Measurements from ENCODE around the gene ALDH3A2. TPM values are rescaled to one million over a fixed set of nuclear protein-coding genes. Genes with fewer than 3 reads are reported as not detected.
"Not testable (repeated sequence)": the region's sequence is repeated elsewhere in the genome, so short reads cannot be mapped to it uniquely, and the experiment has no call there.

The ALDH3A2 gene
- total RNA-seq, 2 experiments from 2014 or later, result 20.8 to 26.7 TPM

GRCh38 chr17:19647697-19648474 lies 665 bp upstream of the ALDH3A2 start:
- CTCF ChIA-PET, result interaction anchor here (0.9 to 1.4 kb wide), 5 partner anchors 113 to 362 kb away, joined by 3 to 5 read pairs (median 3); partner anchors contain the start of genes B9D1 and SPECC1
- POLR2A ChIA-PET, result interaction anchor here (0.5 to 1.3 kb wide), 6 partner anchors 10 to 330 kb away, joined by 3 to 8 read pairs (median 6); partner anchors contain the start of gene SLC47A1

DNA sequence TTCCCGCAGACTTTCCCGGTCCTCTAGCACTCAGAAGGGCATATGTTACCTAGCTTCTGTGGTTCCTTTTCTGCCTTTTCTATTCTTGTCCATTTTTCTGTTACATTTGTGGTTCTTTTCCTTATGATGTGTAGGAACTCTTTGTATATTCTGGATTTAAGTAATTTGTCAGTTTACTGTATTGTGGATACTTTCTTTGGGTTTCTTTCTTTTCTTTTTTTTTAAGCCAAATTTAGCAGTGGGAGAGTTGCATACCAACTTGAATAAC lies 657 bp downstream of the ALDH3A2 start:
- ChIA-PET POLR2A (no interaction called here), CTCF (interaction anchor here (1.1 to 1.4 kb wide), 2 partner anchors 10 to 360 kb away, joined by 3 read pairs; partner anchors contain the start of gene SPECC1)

GRCh38 chr17:19650826-19651225 lies 2.3 kb downstream of the ALDH3A2 start:
- ChIA-PET POLR2A (no interaction called here), CTCF (no interaction called here)

- ChIA-PET CTCF (interaction anchor here (1.0 kb wide), 1 partner anchor 138 kb away, joined by 5 read pairs; no protein-coding TSS in a partner anchor), POLR2A (no interaction called here)
Observed at GRCh38 chr17:19651451-19652238, 3.1 kb downstream of the ALDH3A2 start.

DNA sequence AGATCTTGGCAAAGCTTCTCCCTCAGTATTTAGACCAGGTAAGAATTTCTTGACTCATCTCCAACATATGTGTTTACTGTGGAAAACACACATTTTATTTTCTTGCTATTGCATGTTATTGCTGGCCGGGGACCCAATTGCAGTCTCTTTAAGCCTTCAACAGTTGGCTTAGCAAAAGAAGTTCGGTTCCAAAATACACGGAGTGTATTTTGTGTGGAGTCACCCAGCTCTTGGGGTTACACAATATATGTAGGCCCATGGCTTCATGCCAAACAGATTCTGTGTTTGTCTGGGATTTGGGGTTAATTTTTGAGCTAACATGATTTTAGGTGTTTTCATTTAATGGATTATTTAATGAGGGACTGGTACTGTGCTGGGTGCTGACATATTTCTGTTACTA lies 4.0 kb downstream of the ALDH3A2 start:
- ChIA-PET CTCF (interaction anchor here (1.0 kb wide), 1 partner anchor 139 kb away, joined by 5 read pairs; no protein-coding TSS in a partner anchor), POLR2A (no interaction called here)

GRCh38 chr17:19654342-19654886 lies 5.9 kb downstream of the ALDH3A2 start:
- ChIA-PET CTCF (no interaction called here), POLR2A (no interaction called here)

- ChIA-PET CTCF (interaction anchor here (1.3 kb wide), 1 partner anchor 9 kb away, joined by 7 read pairs; no protein-coding TSS in a partner anchor), POLR2A (no interaction called here)
Observed at GRCh38 chr17:19654896-19655295, 6.3 kb downstream of the ALDH3A2 start.

DNA sequence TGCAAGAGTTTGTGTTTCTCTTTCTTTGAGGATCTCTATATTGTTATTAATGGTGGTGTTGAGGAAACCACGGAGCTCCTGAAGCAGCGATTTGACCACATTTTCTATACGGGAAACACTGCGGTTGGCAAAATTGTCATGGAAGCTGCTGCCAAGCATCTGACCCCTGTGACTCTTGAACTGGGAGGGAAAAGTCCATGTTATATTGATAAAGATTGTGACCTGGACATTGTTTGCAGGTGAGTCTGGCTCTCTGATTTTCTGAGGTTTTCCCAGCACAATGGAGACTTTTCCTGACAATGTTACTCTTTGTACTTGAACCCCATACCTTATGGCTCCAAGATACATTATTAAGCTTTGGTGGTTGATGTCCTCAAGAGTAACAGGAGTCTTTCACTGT lies 7.8 kb downstream of the ALDH3A2 start:
- CTCF ChIA-PET, result no interaction called here
- POLR2A ChIA-PET, result no interaction called here

- ChIA-PET CTCF (no interaction called here), POLR2A (interaction anchor here (0.7 kb wide), 1 partner anchor 316 kb away, joined by 3 read pairs; no protein-coding TSS in a partner anchor)
Observed at GRCh38 chr17:19656851-19657581, 8.5 kb downstream of the ALDH3A2 start.

GRCh38 chr17:19659366-19660177 lies 11.0 kb downstream of the ALDH3A2 start:
- CTCF ChIA-PET, result interaction anchor here (1.0 kb wide), 1 partner anchor 11 kb away, joined by 3 read pairs; the partner anchor contains the start of gene ALDH3A2
- POLR2A ChIA-PET, result no interaction called here

DNA sequence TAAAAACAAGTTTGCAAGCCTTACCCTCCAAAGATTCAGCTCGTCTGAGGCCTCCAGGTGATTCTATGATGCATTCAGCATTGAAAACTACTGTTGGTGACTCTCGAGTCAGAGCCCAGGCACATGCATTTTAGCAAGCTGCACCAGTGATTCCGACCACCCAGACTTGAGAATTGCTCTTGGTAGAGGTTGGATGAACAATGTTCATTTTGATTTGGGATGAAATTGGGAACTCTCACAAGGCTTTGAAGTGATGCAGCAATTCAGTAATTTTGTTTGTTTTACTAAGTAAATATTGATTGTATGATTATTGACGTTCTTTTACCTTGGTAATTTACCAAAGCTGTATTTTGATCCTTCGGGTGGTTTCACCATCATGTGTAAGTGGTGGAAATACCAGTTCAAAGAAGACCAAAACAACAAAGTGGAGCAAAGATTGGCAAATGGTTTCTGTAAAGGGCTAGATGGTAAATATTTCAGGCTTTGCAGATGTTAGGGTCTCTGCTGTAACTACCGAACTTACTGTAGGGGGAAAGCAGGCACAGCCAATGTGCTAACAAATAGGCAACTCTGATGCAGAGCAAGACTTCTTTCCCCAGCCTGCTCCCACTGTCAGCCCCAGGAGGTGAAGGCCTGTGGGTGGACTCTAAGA lies 11.8 kb downstream of the ALDH3A2 start:
- POLR2A ChIA-PET, result no interaction called here

DNA sequence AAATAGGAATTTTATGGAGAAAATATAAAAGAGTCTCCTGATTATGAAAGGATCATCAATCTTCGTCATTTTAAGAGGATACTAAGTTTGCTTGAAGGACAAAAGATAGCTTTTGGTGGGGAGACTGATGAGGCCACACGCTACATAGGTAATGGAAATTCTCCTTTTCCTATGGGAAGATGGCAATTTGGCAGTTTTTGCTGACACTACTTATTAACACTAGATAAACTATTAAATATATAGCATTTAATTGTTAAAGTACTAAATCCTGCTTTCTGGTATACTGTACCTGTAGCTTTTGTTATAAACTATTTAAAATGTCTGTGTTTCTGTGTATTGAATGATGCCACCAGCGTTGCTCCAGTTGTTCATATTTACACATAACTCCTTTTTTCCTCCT lies 12.6 kb downstream of the ALDH3A2 start:
- CTCF ChIA-PET, result no interaction called here
- POLR2A ChIA-PET, result interaction anchor here (0.6 kb wide), 1 partner anchor 162 kb away, joined by 3 read pairs; no protein-coding TSS in a partner anchor

More for the DNA sequence above, 11.8 kb downstream of the ALDH3A2 start:
- CTCF ChIA-PET, result no interaction called here

- CTCF ChIA-PET, result no interaction called here
- POLR2A ChIA-PET, result no interaction called here
Observed at GRCh38 chr17:19663097-19663496, 14.5 kb downstream of the ALDH3A2 start.

GRCh38 chr17:19664136-19664820 lies 15.7 kb downstream of the ALDH3A2 start:
- POLR2A ChIA-PET, result no interaction called here
- CTCF ChIA-PET, result interaction anchor here (0.6 kb wide), 1 partner anchor 102 kb away, joined by 3 read pairs; no protein-coding TSS in a partner anchor

- ChIA-PET POLR2A (no interaction called here), CTCF (interaction anchor here (0.6 kb wide), 1 partner anchor 102 kb away, joined by 3 read pairs; no protein-coding TSS in a partner anchor)
Observed at GRCh38 chr17:19664821-19665181, 16.2 kb downstream of the ALDH3A2 start.

GRCh38 chr17:19669680-19670079 lies 21.1 kb downstream of the ALDH3A2 start:
- POLR2A ChIA-PET, CTCF ChIA-PET: not testable (repeated sequence)

- CTCF ChIA-PET, result no interaction called here
- POLR2A ChIA-PET, result no interaction called here
Observed at GRCh38 chr17:19670908-19671307, 22.4 kb downstream of the ALDH3A2 start.

GRCh38 chr17:19671433-19671832 lies 22.9 kb downstream of the ALDH3A2 start:
- ChIA-PET CTCF (no interaction called here), POLR2A (no interaction called here)

Data from activated CD8-positive, alpha-beta memory T cell treated with anti-CD3 and anti-CD28 coated beads for 36 hours (primary cell).